OCI-LY7 (cell line): ENCODE measurements around the gene MEF2D.

Experiments used
- EZH2phosphoT487 ChIP-seq: fragments of 200-600 bp; sonication (generic); IDR thresholded peaks from 2 replicates; pipeline ENCODE4 v1.6.1; 2018; ENCODE audit warnings: low read depth, borderline replicate concordance, mild to moderate bottlenecking, mixed run types, antibody characterized with exemption, low read length, moderate library complexity, mixed read lengths
- TF ChIP-seq, protein P1 (sequence below): fragments of 200-600 bp; sonication (generic); conservative IDR thresholded peaks from 2 replicates; pipeline ENCODE4 v1.5.1; 2014; ENCODE audit warnings: mild to moderate bottlenecking, antibody characterized with exemption, low read length, moderate library complexity, mixed read lengths

DNA sequence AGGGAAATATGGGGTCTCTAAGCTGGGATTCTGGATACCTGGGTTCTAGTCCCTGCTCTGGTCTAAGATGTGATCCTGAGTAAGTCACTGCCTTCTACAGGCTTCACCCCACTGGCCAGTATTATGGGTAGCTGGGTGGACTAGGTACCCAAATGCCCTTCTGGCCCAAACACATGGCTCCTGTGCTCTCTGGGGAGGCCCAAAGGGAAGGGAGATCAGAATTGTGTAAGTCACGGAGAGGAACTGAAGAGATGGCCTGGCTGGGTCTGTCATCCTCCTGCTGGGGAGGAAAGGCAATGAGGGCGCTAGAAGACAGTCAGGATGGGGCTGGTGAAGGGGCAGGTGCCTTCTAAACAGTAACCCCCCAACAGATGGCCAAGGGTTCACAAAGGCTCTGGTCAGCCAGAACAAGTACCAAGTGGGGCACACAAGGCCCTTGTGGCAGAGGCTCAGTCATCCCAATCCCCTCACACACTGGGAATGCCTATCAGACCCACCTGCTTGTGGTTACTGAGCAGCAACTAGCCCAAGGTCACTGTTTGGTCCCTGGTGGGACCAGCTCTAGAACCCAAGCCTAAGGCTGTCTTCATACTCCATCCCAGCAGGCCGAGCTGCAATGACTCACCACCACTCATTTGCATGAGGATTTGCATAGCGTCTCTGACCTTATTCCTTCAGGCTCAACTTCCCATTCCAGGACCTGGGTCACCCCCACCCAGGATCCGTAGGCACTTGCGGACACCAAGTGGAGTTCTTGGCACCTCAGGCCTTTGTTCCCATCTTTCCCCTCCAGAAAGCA lies 9.2 kb downstream of the MEF2D start:
- no peak for TF ChIP-seq EZH2phosphoT487
- TF ChIP-seq, protein P1, sequence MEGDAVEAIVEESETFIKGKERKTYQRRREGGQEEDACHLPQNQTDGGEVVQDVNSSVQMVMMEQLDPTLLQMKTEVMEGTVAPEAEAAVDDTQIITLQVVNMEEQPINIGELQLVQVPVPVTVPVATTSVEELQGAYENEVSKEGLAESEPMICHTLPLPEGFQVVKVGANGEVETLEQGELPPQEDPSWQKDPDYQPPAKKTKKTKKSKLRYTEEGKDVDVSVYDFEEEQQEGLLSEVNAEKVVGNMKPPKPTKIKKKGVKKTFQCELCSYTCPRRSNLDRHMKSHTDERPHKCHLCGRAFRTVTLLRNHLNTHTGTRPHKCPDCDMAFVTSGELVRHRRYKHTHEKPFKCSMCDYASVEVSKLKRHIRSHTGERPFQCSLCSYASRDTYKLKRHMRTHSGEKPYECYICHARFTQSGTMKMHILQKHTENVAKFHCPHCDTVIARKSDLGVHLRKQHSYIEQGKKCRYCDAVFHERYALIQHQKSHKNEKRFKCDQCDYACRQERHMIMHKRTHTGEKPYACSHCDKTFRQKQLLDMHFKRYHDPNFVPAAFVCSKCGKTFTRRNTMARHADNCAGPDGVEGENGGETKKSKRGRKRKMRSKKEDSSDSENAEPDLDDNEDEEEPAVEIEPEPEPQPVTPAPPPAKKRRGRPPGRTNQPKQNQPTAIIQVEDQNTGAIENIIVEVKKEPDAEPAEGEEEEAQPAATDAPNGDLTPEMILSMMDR: no peak; the same call in 1 of the 2 replicates
